ENCODE data around the gene OR10AD1.

The OR10AD1 gene

GRCh38 chr12:48198985-48199384, 4.1 kb downstream of the OR10AD1 start:
- TF ChIP-seq CTCF (IDR thresholded peaks at IDR 0.05; ENCODE audit: borderline replicate concordance, insufficient read depth, low read depth, low read length) = no peak
- peak overlapping the region; percentile 96 for H3K4me3 ChIP-seq (ENCODE audit: low read depth, low read length)

DNA sequence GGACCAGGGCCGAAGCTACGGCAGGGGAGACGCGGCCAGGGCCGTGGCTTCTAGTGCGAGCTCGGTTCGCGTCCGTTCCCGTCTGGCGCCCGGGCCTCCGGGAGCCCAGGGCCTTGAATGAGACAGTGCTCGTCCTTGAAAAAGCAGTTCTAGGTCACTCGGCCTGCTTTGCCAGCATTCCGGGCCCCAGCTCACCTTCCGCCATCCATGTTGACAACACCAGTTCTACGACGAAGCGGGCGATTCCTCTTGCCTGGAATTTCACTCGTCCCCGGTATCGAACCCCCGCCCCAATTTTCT, 4.5 kb downstream of the OR10AD1 start:
- TF ChIP-seq CTCF (IDR thresholded peaks at IDR 0.05; ENCODE audit: borderline replicate concordance, insufficient read depth, low read depth, low read length) = no peak
- H3K4me3 ChIP-seq (ENCODE audit: low read depth, low read length) = peak overlapping the region; percentile 96

DNA sequence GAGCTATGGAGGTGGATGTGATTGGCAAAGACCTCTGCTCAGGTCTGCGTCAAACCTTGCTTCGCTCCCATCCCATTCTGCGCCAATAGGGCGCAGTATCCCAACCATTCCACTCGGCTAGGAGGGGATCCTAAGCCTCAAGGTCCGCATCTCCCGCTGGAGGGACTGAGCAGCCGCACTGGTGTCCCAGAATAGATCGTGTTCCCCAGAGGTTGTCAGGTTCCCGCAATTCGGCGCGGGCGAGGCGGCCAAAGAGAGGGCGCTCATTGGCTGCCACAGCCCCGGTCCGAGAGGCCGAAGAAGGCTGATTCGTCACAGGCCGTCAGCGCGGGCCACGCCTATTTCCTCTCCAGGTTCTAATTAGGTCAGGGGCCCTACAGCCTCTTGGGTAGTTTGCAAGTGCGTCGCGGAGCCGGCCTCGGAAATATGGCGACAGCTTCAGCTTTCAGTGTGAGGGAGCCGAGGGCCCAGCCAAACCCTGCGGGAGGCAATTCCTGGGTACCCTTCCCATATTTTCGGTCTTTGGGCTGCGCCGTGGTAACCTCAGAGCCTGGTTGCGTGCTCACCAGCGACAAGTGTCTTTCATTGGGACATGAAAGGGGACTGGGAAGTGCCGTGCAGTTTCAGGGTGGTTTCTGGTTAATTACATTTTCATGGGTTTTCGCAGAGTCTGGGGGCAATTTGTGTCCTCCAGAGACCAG, 5.0 kb downstream of the OR10AD1 start:
- H3K4me3 ChIP-seq (ENCODE audit: low read depth, low read length) = peak overlapping the region; percentile 96
- TF ChIP-seq CTCF (IDR thresholded peaks at IDR 0.05; ENCODE audit: borderline replicate concordance, insufficient read depth, low read depth, low read length) = no peak

DNA sequence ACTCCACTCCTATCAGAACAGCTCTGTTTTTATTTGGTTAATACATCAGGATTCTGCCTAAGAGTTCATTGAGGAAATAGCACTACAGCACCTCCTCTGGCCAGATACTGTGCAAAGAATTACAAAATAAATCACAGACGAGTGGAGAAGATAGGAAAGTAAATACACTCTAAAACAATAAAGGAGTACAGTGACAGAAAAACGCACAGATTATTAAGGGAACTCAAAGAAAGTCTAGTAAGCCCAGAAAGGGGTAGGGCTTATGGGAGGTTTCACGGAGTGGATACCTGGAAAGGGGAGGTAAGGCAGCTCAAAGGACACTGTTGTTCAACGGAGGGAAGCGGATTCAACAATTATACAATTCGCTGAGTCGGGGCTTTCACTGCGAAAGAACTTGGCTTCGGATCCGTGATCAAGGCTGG, 5.5 kb downstream of the OR10AD1 start:
- peak overlapping the region; percentile 96 for H3K4me3 ChIP-seq (ENCODE audit: low read depth, low read length)
- peak; percentile 48; the same call in 1 of the 2 replicates for TF ChIP-seq CTCF (IDR thresholded peaks at IDR 0.05; ENCODE audit: borderline replicate concordance, insufficient read depth, low read depth, low read length)

- no peak overlapping the region for H3K4me3 ChIP-seq (ENCODE audit: low read depth, low read length)
- TF ChIP-seq CTCF (IDR thresholded peaks at IDR 0.05; ENCODE audit: borderline replicate concordance, insufficient read depth, low read depth, low read length) = no peak
Measured at GRCh38 chr12:48194799-48195201, 8.3 kb downstream of the OR10AD1 start.

DNA sequence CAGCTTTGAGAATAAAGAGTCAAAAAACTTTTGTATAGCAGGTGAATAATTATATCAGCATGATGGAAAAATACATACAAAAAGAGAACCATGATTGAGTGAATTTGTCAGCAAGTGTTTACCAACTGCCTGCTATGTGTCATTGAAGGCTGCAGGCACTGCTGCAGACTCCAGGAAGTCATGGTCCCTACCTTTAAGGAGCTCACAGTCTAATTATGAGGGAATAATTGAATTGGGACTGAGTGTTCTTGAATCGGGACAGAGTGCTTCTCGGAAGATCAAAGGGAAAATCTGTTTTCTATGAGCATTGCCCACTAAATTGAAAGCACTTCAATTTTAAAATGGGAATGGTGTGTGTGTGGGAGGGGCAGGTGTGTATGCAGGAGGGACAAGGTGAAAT, 9.5 kb downstream of the OR10AD1 start:
- no peak overlapping the region for H3K4me3 ChIP-seq (ENCODE audit: low read depth, low read length)
- TF ChIP-seq CTCF (IDR thresholded peaks at IDR 0.05; ENCODE audit: borderline replicate concordance, insufficient read depth, low read depth, low read length) = no peak

GRCh38 chr12:48192861-48193260, 10.2 kb downstream of the OR10AD1 start:
- H3K4me3 ChIP-seq (ENCODE audit: low read depth, low read length) = no peak overlapping the region
- no peak for TF ChIP-seq CTCF (IDR thresholded peaks at IDR 0.05; ENCODE audit: borderline replicate concordance, insufficient read depth, low read depth, low read length)

All from GM12875 (cell line).